SK-N-SH treated with all-trans-retinoic acid at 6 μM for 48 hours (cell line): Measurements from ENCODE around the gene FGF4.

Experiments used
- ATAC-seq: fragments of 200-7000 bp; cut with Tn5 transposase; 3 replicates; pipeline ENCODE4 v1.9.1; 2020; ENCODE audit warnings: mild to moderate bottlenecking, moderate library complexity
- ARNTL ChIP-seq: fragments of 450-650 bp; formaldehyde crosslinking; IDR thresholded peaks from 2 replicates; pipeline ENCODE4 v1.5.0; 2020; ENCODE audit warnings: low read depth, mild to moderate bottlenecking, moderate library complexity, borderline replicate concordance
- BACH2 ChIP-seq: fragments of 250-450 bp; sonication (Bioruptor Pico); IDR thresholded peaks from 2 replicates; pipeline ENCODE4 v1.9.0; 2021; ENCODE audit warnings: mild to moderate bottlenecking, borderline replicate concordance
- CSDC2 ChIP-seq: fragments of 250-450 bp; sonication (Bioruptor Pico); IDR thresholded peaks from 2 replicates; pipeline ENCODE4 v1.5.0; 2020; ENCODE audit warnings: mild to moderate bottlenecking, moderate library complexity
- CSRNP3 ChIP-seq: fragments of 250-450 bp; sonication (Bioruptor Pico); IDR thresholded peaks from 2 replicates; pipeline ENCODE4 v1.5.1; 2021; ENCODE audit warnings: mild to moderate bottlenecking, moderate library complexity
- ISL1 ChIP-seq: fragments of 250-450 bp; sonication (Bioruptor Pico); IDR thresholded peaks from 2 replicates; pipeline ENCODE4 v2.1.2; 2022; ENCODE audit warnings: mild to moderate bottlenecking, moderate library complexity
- OSR1 ChIP-seq: fragments of 250-450 bp; sonication (Bioruptor Pico); IDR thresholded peaks from 2 replicates; pipeline ENCODE4 v1.8.0; 2022; ENCODE audit warnings: moderate library complexity, mild to moderate bottlenecking, inconsistent platforms
- POU6F1 ChIP-seq: fragments of 250-450 bp; sonication (Bioruptor Pico); IDR thresholded peaks from 2 replicates; pipeline ENCODE4 v1.8.0; 2021; ENCODE audit warnings: low read depth, mild to moderate bottlenecking, moderate library complexity, borderline replicate concordance
- PPARA ChIP-seq: fragments of 250-450 bp; sonication (Bioruptor Pico); IDR thresholded peaks from 2 replicates; pipeline ENCODE4 v1.5.0; 2020; ENCODE audit warnings: mild to moderate bottlenecking, borderline replicate concordance
- RARB ChIP-seq: fragments of 250-450 bp; sonication (Bioruptor Pico); IDR thresholded peaks from 2 replicates; pipeline ENCODE4 v1.8.0; 2021; ENCODE audit warnings: mild to moderate bottlenecking, moderate library complexity
- SNAI2 ChIP-seq: fragments of 250-450 bp; sonication (Bioruptor Pico); IDR thresholded peaks from 2 replicates; pipeline ENCODE4 v1.5.0; 2020; ENCODE audit warnings: mild to moderate bottlenecking, moderate library complexity
- TCF4 ChIP-seq: fragments of 250-450 bp; sonication (Bioruptor Pico); IDR thresholded peaks from 2 replicates; pipeline ENCODE4 v1.8.0; 2021; ENCODE audit warnings: mild to moderate bottlenecking, moderate library complexity, borderline replicate concordance
- TOX ChIP-seq: fragments of 250-450 bp; sonication (Bioruptor Pico); IDR thresholded peaks from 2 replicates; pipeline ENCODE4 v1.8.0; 2021; ENCODE audit warnings: mild to moderate bottlenecking, moderate library complexity, borderline replicate concordance
- ZC3H10 ChIP-seq: fragments of 250-450 bp; sonication (Bioruptor Pico); IDR thresholded peaks from 2 replicates; pipeline ENCODE4 v1.5.1; 2021; ENCODE audit warnings: mild to moderate bottlenecking, moderate library complexity
- ZNF565 ChIP-seq: fragments of 450-650 bp; formaldehyde crosslinking; conservative IDR thresholded peaks from 2 replicates; pipeline ENCODE4 v1.5.0; 2020; ENCODE audit warnings: low read depth, mild to moderate bottlenecking, moderate library complexity
- ZNF8 ChIP-seq: fragments of 450-650 bp; formaldehyde crosslinking; IDR thresholded peaks from 2 replicates; pipeline ENCODE4 v1.5.0; 2020; ENCODE audit warnings: mild to moderate bottlenecking, moderate library complexity
- TF ChIP-seq, protein P1 (sequence below): fragments of 250-450 bp; sonication (Bioruptor Pico); IDR thresholded peaks from 2 replicates; pipeline ENCODE4 v1.5.0; 2020; ENCODE audit warnings: mild to moderate bottlenecking, moderate library complexity

Gene FGF4

GRCh38 chr11:69812946-69813345 is 37.8 kb upstream of the FGF4 start:
- ATAC-seq: no peak

GRCh38 chr11:69812256-69812655 is 37.1 kb upstream of the FGF4 start:
- no peak for ATAC-seq
- TF ChIP-seq TCF4 (CRISPR knock-in tag): no peak

More at GRCh38 chr11:69812946-69813345, 37.8 kb upstream of the FGF4 start:
- TF ChIP-seq OSR1 (CRISPR knock-in tag): no peak
- no peak for TF ChIP-seq RARB (CRISPR knock-in tag)
- no peak for TF ChIP-seq ZNF565 (CRISPR knock-in tag)
- TF ChIP-seq ZC3H10 (CRISPR knock-in tag): no peak
- no peak for TF ChIP-seq CSRNP3 (CRISPR knock-in tag)
- no peak for TF ChIP-seq PPARA
- no peak for TF ChIP-seq TCF4 (CRISPR knock-in tag)
- no peak for TF ChIP-seq CSDC2 (CRISPR knock-in tag)
- TF ChIP-seq ARNTL (CRISPR knock-in tag): no peak
- TF ChIP-seq, protein P1, sequence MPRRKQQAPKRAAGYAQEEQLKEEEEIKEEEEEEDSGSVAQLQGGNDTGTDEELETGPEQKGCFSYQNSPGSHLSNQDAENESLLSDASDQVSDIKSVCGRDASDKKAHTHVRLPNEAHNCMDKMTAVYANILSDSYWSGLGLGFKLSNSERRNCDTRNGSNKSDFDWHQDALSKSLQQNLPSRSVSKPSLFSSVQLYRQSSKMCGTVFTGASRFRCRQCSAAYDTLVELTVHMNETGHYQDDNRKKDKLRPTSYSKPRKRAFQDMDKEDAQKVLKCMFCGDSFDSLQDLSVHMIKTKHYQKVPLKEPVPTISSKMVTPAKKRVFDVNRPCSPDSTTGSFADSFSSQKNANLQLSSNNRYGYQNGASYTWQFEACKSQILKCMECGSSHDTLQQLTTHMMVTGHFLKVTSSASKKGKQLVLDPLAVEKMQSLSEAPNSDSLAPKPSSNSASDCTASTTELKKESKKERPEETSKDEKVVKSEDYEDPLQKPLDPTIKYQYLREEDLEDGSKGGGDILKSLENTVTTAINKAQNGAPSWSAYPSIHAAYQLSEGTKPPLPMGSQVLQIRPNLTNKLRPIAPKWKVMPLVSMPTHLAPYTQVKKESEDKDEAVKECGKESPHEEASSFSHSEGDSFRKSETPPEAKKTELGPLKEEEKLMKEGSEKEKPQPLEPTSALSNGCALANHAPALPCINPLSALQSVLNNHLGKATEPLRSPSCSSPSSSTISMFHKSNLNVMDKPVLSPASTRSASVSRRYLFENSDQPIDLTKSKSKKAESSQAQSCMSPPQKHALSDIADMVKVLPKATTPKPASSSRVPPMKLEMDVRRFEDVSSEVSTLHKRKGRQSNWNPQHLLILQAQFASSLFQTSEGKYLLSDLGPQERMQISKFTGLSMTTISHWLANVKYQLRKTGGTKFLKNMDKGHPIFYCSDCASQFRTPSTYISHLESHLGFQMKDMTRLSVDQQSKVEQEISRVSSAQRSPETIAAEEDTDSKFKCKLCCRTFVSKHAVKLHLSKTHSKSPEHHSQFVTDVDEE (CRISPR knock-in tag): no peak
- no peak for TF ChIP-seq SNAI2 (CRISPR knock-in tag)
- no peak for TF ChIP-seq POU6F1 (CRISPR knock-in tag)

GRCh38 chr11:69811431-69811830 is 36.3 kb upstream of the FGF4 start:
- TF ChIP-seq TOX (CRISPR knock-in tag) (no peak), POU6F1 (CRISPR knock-in tag) (no peak)

DNA sequence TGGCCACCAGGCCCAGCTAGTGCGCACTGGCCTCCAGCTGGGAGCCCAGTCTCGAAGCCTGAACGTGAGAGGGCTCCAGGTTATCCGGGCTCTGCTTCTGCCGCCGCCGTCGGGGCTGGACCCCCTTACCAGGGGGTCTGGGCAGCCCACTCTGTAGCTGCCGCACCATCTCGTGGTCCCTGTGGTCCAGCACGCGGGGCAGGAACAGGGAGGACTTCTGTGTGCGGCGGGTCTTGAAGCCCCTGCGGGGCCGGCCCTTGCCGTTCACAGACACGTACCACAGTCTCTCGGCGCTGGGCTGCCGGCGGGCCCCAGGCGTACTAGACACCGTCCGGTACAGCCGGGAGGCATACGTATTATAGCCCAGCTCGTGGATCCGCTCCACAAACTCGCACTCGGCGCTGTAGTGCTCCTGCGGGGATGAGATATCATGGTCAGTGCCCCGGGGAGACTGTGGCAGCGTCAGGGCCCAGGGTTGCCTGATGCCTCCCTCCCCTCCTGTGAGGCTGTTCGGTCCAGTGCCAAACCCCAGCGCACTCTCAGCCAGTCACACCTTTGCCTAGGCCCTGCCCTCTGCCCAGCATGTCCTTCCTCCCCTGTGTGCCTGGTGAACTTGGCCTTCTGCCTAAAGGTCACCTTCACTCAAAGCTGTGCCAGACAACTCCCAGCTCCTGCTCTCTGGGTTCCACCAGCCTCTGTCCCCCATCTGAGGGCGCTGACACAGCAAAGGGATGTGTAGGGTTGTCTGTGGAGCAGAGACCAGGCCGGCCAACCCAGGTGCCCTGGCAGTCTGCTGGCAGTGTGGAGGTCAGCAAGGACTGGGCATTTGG is 35.4 kb upstream of the FGF4 start:
- TF ChIP-seq CSDC2 (CRISPR knock-in tag) (no peak), ISL1 (CRISPR knock-in tag) (no peak), BACH2 (CRISPR knock-in tag) (no peak), TOX (CRISPR knock-in tag) (no peak), ZNF8 (CRISPR knock-in tag) (no peak)
- TF ChIP-seq, protein P1 (CRISPR knock-in tag): no peak
- ATAC-seq: no peak; the same call in 2 of the 3 replicates

More at GRCh38 chr11:69811431-69811830, 36.3 kb upstream of the FGF4 start:
- no peak for ATAC-seq
